ENCODE results near the gene ZBTB14. TPM values are rescaled to one million over a fixed set of nuclear protein-coding genes. Genes with fewer than 3 reads are reported as not detected.

ZBTB14 gene
- total RNA-seq, 1 donor from 2014 or later, result 12.0 TPM

GRCh38 chr18:5288517-5288935 lies 7.0 kb downstream of the ZBTB14 start:
- DNase-seq (ENCODE audit: low spot score), result no peak

- DNase-seq (ENCODE audit: low spot score), result no peak
These were observed 7.7 kb downstream of the ZBTB14 start for GRCh38 chr18:5287854-5288253.

GRCh38 chr18:5286525-5286924 lies 9.0 kb downstream of the ZBTB14 start:
- peak; percentile 84 for DNase-seq (ENCODE audit: low spot score)

- DNase-seq (ENCODE audit: low spot score), result peak; percentile 15
These were observed 10.2 kb downstream of the ZBTB14 start for GRCh38 chr18:5285326-5285725.

GRCh38 chr18:5284808-5285207 lies 10.7 kb downstream of the ZBTB14 start:
- DNase-seq (ENCODE audit: low spot score), result no peak

GRCh38 chr18:5282770-5283169 lies 12.8 kb downstream of the ZBTB14 start:
- no peak for DNase-seq (ENCODE audit: low spot score)

GRCh38 chr18:5276947-5277346 lies 18.6 kb downstream of the ZBTB14 start:
- DNase-seq (ENCODE audit: low spot score), result no peak

- no peak for DNase-seq (ENCODE audit: low spot score)
These were observed 19.7 kb downstream of the ZBTB14 start for GRCh38 chr18:5275872-5276271.

- no peak for DNase-seq (ENCODE audit: low spot score)
These were observed 26.7 kb downstream of the ZBTB14 start for GRCh38 chr18:5268874-5269273.

- no peak for DNase-seq (ENCODE audit: low spot score)
These were observed 28.8 kb downstream of the ZBTB14 start for GRCh38 chr18:5266721-5267120.

- no peak for DNase-seq (ENCODE audit: low spot score)
These were observed 41.6 kb downstream of the ZBTB14 start for GRCh38 chr18:5253910-5254309.

GRCh38 chr18:5251117-5251516 lies 44.4 kb downstream of the ZBTB14 start:
- no peak for DNase-seq (ENCODE audit: low spot score)

- no peak for DNase-seq (ENCODE audit: low spot score)
These were observed 44.9 kb downstream of the ZBTB14 start for GRCh38 chr18:5250603-5251002.

- no peak for DNase-seq (ENCODE audit: low spot score)
These were observed 50.6 kb downstream of the ZBTB14 start for GRCh38 chr18:5244941-5245340.

- no peak for DNase-seq (ENCODE audit: low spot score)
These were observed 56.1 kb downstream of the ZBTB14 start for GRCh38 chr18:5239447-5239846.

Other genes with a start within 250 kb of the ZBTB14 start
- gene AKAIN1, start 98.5 kb downstream of the ZBTB14 start, total RNA-seq (ENCODE audit: insufficient read depth, low replicate concordance), result not detected
- gene EPB41L3, start 248.3 kb upstream of the ZBTB14 start, total RNA-seq (ENCODE audit: insufficient read depth, low replicate concordance), result 68.9 TPM